ENCODE measurements around the gene STK4.

GRCh38 chr20:45049438-45049837 is 83.1 kb downstream of the STK4 start:
- TF ChIP-seq CTCF (IDR thresholded peaks at IDR 0.05): no peak
- TF ChIP-seq POLR2A (IDR thresholded peaks at IDR 0.05): no peak

Data from adrenal gland (tissue), 5 donors.